HT1080 (cell line): ENCODE results near the gene SPRED2. TPM values are rescaled to one million over a fixed set of nuclear protein-coding genes. Genes with fewer than 3 reads are reported as not detected.
A peak's percentile ranks its signal among the peaks of the same experiment; 100 is the strongest.

Experiments used
- DNase-seq: peaks from one replicate; pipeline ENCODE4 v3.0.0-alpha.2; 2015; ENCODE audit warnings: low read depth
- polyA plus RNA-seq, 2 experiments: library from polyadenylated mRNA; depleted of rRNA; stranded (reverse); fragments of >200 nt; gene quantifications; 2 replicates each; pipeline ENCODE4 v1.2.3, GENCODE V29; 2015
- total RNA-seq: library from RNA; depleted of rRNA; stranded (reverse); fragments of >200 nt; shearing (Covaris generic); gene quantifications from 2 replicates; pipeline ENCODE4 v1.2.3, GENCODE V29; 2014; rRNA removed

Gene SPRED2, protein sequence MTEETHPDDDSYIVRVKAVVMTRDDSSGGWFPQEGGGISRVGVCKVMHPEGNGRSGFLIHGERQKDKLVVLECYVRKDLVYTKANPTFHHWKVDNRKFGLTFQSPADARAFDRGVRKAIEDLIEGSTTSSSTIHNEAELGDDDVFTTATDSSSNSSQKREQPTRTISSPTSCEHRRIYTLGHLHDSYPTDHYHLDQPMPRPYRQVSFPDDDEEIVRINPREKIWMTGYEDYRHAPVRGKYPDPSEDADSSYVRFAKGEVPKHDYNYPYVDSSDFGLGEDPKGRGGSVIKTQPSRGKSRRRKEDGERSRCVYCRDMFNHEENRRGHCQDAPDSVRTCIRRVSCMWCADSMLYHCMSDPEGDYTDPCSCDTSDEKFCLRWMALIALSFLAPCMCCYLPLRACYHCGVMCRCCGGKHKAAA
- total RNA-seq: 15.4 and 25.8 TPM in 2 replicates
- 36.5 and 43.2 TPM in 2 replicates for polyA plus RNA-seq (2015; cell fraction: cytosol; rRNA removed)
- polyA plus RNA-seq (2015; cell fraction: nucleus; rRNA removed): 32.4 and 33.7 TPM in 2 replicates

- DNase-seq: peak; percentile 99
These were observed at the start of gene SPRED2 for GRCh38 chr2:65432227-65433190. SPRED2 (minus strand) TSS chr2:65432599; CDS start chr2:65431987, 612 bp downstream.

- DNase-seq: no peak
These were observed 49.6 kb upstream of the SPRED2 start for GRCh38 chr2:65481961-65482360.

- peak; percentile 16 for DNase-seq
These were observed 47.1 kb upstream of the SPRED2 start for GRCh38 chr2:65479524-65479923.

- DNase-seq: no peak
These were observed 46.2 kb upstream of the SPRED2 start for GRCh38 chr2:65478498-65479135.

DNA sequence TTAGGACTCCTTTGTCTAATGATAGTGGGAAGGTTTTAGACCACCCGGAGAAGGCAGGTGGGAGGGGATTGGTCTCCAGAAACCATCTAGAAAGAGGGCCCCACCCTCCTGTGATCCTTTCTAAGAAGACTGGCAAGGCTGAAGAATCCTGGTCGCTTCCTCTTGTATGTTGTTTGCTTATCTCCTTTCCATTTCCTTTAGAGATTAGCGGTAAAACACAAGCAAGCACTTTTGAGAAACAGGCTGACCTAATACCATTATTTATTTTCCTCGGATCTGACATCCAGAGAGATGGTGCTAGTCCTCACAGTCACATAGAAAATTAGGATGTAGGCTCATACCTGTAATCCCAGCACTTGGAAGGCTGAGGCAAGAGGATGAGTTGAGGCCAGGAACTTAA lies 45.2 kb upstream of the SPRED2 start:
- no peak for DNase-seq

DNA sequence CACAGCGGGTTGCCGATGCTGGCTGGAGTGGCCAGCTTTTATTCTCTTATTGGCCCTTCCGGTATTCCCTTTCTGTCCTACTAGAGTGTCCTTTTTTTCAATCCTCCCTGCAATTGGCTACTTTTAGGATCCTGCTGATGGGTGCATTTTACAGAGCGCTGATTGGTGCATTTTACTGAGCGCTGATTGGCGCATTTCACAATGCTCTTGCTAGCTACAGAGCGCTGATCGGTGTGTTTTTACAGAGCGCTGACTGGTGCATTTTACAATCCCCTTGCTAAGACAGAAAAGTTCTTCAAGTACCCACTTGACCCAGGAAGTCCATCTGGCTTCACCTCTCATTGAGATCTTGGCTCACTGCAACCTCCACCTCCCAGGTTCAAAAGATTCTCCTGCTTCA lies 44.4 kb upstream of the SPRED2 start:
- no peak for DNase-seq

DNA sequence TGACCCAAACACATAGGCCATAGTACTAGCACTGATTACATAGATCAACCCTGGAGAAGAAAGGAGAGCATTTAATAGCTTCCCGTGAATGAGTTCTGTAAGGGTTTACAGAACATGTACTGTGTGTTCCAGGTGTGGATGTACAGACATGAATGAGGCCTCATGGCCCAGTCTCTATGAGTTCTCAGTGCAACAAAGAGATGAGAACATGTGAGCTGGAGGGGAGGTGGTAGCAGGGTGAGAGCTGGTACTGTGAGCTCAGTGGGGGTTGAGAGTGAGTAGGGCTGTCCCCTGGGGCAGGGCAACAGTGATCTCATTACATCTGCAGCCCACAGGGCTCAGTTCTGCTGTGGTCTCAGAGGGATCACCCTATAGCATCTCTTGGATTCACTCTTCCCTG lies 42.6 kb upstream of the SPRED2 start:
- DNase-seq: no peak

DNA sequence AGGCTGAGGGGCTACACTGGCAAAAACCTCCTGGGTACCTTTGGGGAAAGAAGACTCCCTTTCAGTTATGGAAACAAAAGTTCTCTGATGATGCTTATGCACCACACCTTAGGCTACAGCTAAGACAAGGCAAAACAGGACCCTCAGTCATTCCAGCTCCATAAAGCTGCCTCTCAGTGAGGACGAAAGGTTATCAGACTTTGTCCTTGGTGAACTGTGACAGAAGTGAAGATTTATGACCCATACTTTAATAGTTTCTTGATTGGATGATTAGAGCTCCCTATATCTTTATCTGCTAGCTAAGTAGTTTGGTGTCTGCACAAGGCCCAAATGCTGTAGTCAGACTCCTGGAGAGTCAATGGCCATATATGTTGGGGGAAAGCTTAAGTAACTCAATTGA lies 40.6 kb upstream of the SPRED2 start:
- no peak for DNase-seq

DNA sequence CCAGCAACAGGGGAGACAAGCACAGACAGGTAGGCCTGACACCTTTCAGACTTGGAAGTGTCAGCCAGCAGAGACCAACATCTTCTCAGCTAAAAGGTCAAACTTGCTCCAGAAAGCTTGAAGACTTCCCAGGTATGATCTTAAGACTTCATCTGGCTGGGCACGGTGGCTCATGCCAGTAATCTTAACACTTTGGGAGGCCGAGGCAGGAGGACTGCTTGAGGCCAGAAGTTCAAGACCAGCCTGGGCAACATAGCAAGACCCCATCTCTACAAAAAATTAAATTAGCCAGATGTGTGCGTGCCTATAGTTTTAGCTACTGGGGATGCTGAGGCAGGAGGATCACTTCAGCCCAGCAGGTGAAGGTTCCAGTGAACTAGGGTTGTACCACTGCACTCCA lies 39.0 kb upstream of the SPRED2 start:
- no peak for DNase-seq

DNA sequence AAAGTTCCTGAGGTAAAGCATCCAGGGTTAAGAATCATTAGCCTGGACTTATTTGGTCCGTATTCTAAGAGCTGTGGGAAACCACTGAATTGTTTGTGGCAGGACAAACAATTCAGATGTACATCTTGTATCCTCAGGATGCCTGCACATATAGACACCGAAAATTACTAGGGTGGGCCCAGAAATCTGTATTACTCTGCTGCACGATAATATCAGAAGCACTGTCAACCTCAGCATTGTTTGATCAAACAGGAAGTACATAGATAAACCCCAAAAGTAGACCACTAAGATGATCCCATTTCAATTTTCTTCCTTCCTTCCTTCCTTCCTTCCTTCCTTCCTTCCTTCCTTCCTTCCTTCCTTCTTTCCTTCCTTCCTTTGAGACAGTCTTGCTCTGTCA lies 34.2 kb upstream of the SPRED2 start:
- DNase-seq: no peak

DNA sequence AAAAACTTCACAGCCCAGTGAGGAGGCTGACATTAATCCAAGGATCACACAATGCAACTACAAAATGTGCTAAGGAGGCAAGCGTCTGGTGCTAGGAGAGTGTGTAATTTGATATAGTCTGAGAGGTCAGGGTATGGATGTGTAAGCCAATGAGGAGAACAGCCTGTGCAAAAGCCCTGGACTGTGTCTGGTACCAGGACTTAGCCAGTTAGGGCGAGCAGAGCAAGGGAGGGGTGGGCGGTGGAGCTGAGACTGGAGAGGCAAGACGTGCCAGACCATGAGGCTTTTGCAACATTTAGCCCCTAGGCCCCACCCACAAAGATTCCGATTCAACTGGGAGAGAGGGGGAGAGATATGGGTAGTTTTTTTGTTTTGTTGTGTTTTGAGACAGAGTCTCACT lies 33.5 kb upstream of the SPRED2 start:
- no peak for DNase-seq

DNA sequence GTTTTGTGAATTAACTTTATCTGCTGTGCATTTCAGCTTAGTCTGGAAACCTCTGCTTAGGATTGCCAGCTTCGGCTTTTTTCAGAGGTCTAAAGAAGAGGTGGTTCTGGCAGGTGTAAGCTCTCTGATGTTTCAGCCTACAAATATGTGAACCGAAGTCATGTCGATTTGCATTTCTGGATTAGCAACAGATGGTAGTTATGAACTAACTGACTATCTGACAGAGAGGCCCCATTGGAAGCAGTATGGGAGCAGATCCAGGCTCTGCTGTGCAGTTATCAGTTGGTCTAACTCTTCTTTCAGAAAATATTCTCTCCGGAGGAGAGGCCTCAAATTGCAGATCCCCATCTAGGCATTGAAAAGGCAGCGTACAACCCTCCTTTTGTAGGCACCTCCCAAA lies 32.7 kb upstream of the SPRED2 start:
- DNase-seq: no peak

- DNase-seq: no peak
These were observed 32.2 kb upstream of the SPRED2 start for GRCh38 chr2:65464604-65465003.

DNA sequence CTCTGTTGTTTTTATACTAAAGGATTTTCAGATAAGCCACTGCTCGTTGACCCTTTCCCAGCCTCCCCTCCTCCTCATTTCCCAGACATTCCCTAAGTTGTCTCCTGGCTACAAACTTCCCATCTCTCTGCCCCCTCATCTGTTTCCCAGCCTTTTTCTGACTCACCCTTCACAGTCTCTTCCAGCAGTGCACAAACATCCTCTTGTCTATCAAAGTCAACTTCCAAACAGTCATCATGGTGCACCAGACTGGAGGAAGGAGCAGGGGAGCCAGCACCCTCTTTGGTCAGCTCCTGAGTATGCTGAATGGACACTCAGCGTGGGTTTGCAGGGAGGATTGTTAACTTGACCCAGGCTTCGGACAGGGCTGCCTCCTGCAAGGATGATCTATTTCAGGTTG lies 26.6 kb upstream of the SPRED2 start:
- DNase-seq: peak; percentile 88

DNA sequence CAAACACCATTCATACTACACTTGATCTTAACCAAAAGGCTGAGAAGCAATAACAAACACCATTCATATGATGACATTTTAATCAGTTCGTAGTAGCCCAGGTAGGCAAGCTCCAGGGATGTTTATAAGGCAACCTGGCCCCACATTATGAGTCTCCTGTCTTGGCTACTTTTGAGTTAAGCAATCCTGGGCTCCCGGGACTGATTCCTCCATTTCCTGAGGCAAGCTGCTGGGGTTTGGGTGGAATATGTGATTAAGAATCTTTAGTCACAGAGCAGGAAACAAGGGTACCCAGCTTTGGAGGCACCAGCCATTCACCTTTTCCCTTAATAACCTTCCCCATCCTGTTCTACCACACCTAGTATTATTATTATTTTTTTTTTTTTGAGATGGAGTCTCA lies 24.5 kb upstream of the SPRED2 start:
- peak; percentile 34 for DNase-seq

GRCh38 chr2:65456064-65456463 lies 23.7 kb upstream of the SPRED2 start:
- peak; percentile 98 for DNase-seq

DNA sequence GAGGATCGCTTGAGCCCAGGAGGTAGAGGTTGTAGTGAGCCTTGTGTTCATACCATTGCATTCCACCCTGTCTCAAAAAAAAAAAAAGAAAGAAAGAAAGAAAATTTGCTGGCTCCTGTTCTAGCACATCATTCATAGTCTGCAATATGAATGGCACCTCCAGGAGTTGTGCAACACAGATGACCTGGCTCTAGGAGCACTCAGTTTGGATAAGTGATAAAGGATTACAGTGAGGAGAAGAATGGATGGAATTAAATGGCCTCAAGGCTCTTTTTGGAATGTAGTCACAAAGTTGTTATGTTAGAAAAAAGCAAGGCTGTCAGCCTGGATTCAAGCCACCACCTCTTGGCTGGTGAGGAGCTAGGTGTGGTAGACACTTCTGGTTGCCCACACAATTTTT lies 21.5 kb upstream of the SPRED2 start:
- no peak for DNase-seq

DNA sequence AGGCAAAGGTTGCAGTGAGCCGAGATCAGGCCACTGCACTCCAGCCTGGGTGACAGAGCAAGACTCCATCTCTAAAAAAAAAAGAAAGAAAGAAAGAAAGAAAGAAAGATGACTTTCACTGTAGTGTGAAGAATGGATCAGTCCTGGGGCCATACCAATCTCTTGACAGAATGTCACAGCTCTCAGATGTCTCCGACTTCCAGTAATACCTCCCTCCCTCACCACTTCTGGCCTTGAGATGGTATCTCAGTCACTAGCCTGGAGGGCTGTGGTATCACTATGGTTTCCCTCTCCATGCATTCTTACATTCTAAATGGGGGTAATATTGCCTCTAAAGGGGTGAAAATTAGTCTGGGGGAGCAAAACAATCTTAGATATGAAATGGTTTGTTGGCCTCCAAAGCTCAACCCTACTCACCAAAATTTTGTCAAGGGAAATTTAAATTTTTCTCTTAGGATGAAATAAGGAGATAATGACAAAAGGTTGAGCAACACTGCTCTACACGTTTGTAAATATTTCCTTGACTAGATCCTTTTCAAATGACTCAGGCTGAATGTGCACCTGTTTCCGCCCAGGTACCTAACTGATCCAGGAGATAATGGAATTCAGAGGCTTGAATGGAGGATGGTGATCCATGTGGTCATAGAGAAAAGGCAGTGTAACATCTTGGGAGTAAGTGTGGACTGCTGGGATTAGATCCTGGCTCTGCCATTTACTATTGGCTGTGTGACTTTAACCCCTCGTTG lies 19.9 kb upstream of the SPRED2 start:
- no peak for DNase-seq

- no peak for DNase-seq
These were observed 18.4 kb upstream of the SPRED2 start for GRCh38 chr2:65450810-65451209.

- DNase-seq: no peak
These were observed 18.0 kb upstream of the SPRED2 start for GRCh38 chr2:65450393-65450792.
